Stimulated activated CD4-positive, alpha-beta T cell treated with anti-CD3 and anti-CD28 coated beads, Interleukin-4, amount 100 ng/mL, for 1 hour (primary cell): ENCODE measurements around the gene GPBP1L1.
"Not testable (repeated sequence)": the region's sequence is repeated elsewhere in the genome, so short reads cannot be mapped to it uniquely, and the experiment has no call there.

Source experiments
- DNase-seq: peaks from one replicate; pipeline ENCODE4 v3.0.0-alpha.2; 2020

The GPBP1L1 gene

DNA sequence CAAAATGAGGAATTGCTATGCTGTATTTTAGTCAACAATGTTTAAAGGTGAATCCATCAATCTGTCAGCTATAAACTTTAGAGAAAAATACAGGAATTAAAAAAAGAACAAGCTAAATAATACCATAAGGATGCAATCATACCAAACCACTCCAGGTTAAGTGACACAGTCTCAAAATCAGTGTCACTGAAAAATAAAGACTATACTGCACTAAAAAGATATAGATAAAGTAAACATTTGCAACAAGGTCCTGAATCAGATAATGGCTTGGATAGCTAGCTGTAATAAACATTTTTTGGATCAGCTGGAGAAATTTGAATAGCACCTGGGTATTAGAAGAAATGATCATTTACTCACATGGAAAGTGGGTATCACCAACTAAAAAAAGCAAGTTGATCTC lies 7.8 kb downstream of the GPBP1L1 start:
- DNase-seq = no peak

DNA sequence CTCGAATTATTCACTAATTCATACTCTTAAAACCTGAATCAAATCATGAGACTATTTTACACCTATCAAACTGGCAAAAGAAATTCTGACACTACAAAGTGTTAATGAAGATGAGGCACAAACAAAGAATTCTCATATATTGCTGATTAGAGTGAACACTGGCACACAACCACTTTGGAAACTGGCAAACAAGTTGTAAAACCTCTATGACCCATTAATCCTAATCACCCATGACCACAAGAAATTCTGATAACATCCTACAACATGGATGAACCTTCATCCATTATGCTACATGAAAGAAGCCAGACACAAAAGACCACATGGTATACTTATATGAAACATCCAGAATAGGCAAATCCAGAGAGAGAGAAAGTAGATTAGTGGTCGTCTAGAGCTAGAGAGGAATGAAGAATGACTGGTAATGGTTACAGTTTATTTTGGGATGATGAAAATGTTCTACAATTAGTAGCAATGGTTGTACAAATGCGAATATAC lies 8.5 kb downstream of the GPBP1L1 start:
- no peak for DNase-seq

DNA sequence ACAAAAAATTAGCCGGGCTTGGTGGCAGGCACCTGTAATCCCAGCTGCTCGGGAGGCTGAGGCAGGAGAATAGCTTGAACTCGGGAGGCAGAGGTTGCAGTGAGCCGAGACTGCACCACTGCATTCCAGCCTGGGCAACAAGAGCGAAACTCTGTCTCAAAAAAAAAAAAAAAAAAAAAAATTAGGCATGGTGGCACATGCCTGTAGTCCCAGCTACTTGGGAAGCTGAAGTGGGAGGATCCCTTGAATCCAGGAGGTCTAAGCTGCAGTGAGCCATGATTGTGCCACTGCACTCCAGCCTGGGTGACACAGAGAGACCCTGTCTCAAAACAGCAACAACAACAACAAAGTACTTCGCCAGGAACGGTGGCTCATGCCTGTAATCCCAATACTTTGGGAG lies 9.8 kb downstream of the GPBP1L1 start:
- DNase-seq = not testable (repeated sequence)

DNA sequence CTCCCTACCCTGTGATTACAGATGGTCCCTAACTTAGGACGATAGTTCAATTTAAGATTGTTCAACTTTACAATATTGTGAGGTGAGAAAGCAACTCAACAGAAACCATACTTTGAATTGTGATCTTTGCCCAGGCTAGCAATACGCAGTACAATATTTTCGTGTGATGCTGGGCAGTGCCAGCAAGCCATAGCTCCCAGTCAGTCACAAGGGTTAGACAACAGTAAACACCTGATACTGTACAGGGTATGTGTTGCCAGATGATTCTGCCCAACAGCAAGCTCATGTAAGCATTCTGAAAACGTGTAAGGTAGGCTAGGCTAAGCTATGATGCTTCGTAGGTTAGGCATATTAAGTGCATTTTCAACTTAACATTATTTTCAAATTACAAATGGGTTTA lies 11.9 kb downstream of the GPBP1L1 start:
- no peak for DNase-seq

DNA sequence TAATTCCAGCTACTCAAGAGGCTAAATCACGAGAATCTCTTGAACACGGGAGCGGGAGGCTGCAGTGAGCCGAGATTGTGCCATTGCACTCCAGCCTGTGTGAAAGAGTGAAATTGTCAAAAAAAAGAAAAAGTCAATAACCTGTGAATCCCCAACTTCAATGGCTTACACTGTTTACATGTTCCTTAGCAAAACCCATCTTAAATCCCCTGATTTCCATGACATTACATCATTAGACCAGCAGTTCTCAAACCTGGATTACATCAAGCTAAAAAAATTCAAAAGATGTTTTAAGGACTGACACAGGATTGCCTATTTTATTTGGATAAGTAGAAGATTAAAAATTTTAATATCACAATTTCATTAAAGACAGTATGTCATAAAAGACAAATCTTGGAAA lies 12.4 kb downstream of the GPBP1L1 start:
- no peak for DNase-seq

DNA sequence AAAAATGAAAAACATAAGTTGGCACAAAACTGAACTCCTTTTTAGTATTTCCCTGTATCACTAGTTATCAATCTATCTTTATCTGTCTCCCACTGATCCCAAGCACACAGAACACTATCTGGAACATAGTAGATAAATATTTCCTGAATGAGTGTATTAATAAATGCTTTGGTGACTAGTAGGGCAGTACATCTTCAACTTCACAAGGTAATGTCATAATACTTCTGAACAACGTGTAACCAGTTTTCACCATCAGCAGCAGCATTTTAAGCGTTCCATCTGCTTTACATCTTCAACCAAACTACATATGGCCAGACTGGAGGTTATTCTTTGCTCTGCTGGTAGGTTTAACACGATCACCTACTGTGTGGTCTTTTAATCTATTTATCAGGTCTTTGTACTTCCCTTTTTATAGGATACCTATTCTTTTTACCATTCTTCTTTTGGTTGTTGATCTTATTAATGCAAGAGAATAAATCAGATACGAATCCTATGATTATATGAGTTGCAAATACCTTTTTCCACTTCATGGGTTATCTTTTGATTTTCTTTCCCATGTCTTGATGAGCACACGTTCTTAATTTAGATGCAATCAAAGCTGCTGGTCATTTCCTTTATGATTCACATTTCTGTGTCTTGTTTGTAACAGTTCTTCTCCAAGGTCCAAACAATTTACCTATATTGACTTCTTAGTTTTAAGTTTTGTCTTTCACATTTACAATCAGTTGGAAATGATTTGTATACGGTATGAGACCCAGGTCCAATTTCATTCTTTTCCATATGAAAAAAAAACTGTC lies 16.3 kb downstream of the GPBP1L1 start:
- no peak for DNase-seq

DNA sequence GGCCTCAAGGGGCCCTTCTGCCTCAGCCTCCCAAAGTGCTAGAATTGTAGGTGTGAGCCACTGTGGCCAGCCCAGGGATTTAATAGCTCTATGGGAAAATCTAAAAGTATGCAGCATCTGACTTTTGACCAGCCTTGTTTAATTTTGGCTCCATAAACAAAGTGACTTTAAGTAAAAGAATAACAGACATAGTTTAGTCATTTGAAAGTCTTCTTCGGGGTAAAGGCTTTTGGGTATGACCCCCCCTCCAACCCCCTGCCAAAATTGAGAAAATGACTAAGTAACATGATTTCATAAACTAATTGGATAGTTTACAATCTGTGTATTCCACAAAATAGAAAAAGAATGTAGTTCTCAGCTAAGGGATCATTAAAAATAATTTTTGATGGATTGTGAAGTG lies 17.0 kb downstream of the GPBP1L1 start:
- no peak for DNase-seq

DNA sequence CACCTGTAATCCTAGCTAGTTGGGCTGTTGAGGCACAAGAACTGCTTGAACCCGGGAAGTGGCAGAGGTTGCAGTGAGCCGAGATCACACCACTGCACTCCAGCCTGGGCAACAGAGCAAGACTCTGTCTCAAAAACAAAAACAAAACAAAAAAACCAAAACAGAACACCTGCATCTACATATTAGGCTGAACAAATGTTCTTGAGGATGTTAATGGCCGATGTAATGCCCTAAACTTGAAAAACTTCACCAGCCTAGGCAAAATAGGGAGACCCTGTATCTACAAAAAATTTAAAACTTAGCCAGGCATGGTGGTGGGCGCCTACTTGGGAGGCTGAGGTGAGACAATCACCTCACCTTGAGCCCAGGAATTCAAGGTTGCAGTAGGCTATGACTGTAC lies 17.8 kb downstream of the GPBP1L1 start:
- DNase-seq = no peak

DNA sequence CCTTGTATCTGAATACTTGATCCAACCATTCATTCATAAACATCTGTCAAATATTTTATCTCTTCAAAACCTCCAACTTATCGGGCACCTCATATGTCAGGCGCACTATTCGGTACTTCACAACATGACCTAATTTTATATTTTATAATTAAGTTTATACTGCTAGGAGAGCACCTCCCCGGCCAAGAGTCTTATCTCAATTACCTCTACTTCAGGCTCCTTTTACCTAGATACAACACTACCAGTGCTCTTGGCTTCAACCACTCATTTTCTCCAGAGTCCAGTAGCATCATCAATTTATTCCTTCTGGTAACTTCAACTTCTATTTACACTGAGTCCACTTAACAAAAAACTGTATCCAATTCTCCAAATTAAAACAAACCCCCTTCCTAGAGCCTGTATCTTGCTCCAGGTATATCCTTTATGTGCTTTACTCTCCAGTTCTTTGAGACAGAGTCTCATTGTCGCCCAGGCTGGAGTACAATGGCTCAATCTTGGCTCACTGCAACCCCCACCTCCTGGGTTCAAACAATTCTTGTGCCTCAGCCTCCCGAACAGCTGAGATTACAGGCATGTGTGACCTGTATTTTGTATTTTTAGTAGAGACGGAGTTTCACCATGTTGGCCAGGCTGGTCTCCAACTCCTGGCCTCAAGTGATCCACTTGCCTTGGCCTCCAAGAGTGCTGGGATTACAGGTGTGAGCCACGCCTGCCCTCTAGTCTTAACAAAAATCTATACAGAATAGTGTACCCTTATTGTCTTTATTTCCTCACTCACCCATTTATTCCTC lies 18.8 kb downstream of the GPBP1L1 start:
- DNase-seq = no peak

DNA sequence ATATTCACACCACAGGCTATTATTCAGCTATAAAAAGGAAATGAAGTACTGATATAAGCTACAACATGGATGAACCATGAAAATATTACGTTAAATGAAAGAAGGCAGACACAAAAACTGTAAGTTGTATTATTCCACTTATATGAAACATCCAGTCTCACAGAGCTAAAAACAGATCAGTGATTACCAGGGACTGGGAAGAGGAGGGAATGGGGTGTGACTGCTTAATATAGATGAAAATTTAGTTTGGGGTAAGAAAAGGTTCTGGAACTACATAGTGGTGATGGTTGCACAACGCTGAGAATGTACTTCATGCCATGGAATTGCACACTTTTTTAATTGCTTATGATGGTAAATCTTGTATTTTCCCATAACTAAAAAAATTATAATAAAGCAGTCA lies 19.5 kb downstream of the GPBP1L1 start:
- DNase-seq = no peak

DNA sequence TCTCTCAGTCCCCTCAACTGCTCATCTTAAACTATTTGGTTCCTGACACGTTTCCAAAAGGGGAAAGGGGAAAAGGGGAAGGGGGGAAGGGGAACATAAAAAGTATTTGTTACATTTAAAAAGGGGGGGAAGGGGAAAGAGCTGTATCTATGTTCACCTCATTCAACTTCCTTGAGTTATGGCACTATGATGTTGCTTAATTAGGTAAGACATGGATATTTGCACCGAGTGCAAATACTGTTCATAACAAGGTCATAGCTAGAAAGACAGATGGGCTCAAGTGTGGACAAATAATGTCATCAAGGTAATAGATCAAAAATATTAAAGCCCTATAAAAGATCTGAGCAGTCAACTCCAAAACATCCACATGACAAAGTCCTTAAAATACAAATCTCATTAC lies 26.0 kb downstream of the GPBP1L1 start:
- no peak for DNase-seq

DNA sequence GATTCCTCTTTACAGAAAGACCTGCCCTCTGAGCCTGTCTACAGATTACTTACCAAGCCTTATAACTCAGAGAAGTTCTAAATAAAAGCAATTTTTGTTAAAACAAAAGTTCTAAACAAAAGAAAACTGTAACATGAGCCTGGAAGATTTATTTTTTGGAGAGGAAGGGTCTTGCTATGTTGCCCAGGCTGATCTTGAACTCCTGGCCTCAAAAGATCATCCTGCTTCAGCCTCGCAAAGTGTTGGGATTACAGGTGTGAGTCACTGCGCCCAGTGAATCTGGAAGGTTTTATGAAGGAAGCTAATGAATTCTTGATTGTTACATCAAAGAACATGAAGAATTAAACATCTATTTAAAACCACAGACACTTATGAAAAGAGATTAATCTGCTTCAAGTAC lies 27.1 kb downstream of the GPBP1L1 start:
- DNase-seq = no peak

DNA sequence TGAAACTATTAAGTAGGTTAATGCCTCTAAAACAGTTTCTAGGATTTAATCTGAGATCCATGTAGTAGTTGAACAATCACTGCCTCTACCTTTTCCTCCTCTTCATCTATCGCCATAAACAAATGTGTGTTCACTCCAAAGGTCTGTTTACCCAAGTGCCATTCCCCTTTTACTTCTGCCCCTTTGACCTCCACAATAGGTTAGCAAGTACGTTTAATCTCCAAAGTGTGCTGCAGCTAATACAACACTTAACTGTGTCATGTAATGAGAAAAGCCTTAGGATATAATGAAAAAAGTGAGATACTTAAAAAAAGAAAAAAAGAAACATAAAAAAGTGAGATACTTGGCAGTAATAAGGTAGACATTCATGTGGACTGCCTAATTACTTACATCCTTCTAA lies 28.2 kb downstream of the GPBP1L1 start:
- DNase-seq = no peak

DNA sequence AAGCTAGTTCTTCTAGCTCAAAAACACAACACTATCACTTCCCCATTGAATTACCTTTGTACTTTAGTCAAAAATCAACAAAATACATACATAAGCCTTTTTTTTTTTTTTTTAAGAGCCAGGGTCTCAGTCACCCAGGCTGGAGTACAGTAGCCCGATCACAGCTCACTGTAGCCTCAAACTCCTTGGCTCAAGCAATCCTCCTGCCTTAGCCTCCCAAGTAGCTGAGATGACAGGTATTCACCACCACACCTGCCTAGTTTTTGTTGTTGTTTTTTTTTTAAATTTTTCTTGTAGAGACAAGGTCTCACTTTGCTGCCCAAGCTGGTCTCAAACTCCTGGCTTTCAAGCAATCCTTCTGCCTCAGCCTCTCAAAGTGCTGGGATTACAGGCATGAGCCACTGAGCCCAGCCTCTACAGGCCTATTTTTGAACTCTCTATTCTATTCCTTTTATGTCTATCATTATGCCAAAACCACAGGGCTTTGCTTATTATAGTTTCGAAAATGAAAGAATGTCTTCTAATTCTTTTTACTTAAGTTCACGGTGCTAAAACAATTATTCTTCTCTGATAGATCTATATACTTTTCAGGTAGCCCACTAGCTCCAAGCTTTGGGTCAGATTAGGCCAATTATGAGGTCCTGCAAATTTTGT lies 29.6 kb downstream of the GPBP1L1 start:
- no peak for DNase-seq

DNA sequence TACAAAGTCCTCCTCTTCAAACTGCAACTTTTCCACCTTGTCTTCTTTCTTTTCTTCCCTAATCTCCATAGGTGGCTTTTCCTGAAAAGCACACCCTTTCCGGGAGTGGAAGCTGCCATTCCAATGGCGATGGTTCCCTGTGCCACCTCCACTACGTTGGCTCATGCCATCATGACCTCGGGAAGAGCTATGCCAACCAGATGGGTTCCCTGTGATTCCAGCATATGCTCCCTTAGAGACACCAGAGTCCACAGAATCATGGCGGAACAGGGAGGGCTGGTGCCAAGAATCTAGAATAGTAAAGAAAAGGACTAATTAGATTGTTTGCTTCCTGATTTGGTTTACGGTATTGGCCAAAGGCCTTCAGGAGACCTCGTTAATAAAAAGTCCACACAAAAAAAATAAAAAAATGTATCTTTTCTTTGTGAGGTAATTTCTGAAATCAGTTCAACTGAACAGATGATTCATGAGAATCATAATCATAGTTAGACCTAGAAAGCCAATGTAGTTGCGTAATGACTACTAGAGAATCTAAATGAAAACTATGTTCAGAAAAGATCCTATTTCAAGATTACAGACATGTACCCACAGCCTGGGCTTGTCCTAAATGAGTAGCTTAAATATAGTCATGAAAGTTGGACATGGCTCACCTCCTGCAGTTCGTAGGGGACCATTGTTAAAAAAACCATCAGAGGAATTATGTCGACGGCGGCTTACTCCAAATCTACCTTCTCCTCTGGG lies 31.6 kb downstream of the GPBP1L1 start:
- DNase-seq = no peak

DNA sequence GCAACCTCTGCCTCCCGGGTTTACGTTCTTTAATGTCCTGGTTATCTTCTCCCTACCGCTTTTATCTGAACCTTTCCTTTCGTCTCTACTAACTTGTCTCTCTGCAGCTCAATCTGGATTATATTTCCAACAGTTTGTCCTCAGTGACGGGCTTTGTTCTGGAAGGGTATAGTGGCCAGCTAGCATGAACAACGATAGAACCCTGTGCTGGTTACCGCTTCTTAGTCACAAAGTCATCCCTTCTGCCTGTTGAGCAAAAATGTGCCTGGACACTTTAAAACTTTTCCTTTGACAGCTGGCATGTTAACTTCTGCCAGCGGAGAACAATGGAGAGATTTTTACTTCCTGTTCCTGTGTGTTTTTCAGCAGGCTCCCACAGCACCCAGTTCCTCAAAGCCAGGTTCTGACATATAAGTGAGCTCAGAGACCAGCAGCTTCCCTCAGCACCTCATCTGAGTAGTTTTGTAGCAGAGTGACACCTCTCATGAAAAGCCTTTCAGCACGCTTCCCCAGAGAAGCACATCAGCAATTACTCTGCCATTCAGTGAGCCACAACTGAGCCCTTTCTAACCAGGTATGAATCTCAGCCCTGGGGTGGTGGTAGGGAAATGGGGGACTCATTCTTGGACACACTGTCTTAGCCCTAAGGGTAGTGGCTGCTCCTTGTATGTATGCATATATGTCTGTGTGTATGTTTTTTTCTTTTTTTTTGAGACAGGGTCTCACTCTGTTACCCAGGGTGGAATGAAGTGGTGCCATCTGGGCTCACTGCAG lies 38.9 kb downstream of the GPBP1L1 start:
- no peak for DNase-seq

DNA sequence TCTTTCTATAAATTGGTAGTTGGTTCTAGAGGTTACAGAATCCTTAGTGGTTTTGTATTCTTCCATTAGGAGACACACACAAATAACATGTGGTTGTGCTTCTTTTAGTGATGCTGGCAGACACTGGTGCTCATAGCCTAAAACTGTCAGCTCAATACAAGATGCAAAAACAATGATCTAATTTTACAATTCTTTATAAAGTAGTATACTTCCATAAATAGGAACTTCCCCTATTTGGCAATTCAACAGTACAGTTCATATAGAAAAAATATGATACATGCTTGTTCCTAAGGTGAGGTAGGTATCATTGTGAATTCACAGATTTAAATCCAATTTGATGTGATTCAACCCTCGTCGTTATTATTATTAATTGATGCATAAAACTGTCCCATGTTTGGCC lies 41.7 kb downstream of the GPBP1L1 start:
- DNase-seq = no peak

DNA sequence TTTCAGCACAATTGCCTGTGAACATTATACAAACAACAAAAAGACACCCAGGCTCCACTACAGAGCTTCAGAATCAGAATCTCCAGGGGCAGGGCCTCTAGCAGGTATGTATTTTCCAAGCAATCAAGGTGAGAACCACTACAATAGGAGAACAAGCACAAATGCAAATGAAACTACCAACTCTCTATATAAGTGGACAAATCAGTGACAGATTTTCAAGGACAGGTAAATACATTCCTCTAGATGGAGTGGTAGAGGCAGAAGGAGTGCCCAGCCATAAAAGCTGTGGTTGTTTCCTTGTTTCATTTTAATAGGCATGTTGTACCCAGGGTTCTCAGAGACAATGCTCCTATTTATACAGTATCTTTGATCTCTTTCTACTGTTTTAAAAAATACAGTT lies 42.4 kb downstream of the GPBP1L1 start:
- DNase-seq = no peak

DNA sequence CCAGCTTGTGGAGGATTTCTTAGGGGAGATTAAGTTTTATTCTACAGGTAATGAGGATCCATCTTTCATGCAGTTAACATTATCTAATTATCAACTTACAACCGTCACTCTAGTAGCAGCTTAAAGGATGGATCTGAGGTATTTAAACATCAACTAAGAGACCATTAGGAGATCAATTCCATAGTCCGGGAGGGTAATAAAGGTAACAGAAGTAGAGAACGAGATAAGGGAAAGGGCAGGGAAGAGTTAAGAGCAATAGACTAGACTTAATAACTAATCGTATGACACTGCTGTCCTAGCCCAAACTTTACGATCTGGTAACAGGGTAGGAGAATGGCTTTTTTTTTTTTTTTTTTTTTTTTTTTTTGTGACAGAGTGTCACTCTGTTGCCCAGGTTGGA lies 43.0 kb downstream of the GPBP1L1 start:
- no peak for DNase-seq

DNA sequence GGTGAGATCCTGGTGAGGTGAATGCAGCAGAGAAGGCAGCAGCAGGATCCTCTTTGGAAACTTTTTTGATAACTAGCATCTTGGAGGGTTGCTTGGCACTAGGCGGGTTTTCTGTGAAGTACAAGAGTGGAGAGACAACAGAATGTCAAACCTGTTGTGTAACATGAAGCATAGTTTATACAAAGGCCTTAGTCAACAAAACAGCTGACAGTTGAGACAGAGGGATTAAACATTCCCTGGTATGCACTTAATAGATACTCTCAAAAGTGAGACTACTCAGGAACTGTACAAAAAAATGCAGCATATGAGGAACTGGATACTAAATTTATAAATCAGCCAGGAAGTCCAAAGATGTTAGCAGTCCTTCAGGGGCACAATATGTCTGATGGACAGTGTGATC lies 46.0 kb downstream of the GPBP1L1 start:
- no peak for DNase-seq

DNA sequence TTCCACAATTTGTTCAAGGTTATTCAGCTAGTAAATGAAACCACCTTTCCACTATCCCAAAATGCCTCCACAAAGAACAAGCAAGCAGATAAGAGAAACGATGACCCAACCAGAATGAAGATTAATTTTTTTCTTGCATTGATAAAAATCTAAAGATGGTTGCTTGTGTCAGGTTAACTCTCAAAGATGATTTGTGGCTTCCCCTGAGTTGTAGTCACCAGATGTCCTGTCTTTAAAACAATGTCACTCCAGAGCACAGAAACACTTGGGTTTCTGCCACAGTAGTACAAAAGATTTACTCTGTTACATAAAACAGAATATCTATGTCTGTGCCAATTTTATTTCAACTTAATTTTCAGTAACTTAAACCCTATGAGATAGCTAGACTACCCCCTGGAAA lies 51.1 kb downstream of the GPBP1L1 start:
- DNase-seq = no peak

DNA sequence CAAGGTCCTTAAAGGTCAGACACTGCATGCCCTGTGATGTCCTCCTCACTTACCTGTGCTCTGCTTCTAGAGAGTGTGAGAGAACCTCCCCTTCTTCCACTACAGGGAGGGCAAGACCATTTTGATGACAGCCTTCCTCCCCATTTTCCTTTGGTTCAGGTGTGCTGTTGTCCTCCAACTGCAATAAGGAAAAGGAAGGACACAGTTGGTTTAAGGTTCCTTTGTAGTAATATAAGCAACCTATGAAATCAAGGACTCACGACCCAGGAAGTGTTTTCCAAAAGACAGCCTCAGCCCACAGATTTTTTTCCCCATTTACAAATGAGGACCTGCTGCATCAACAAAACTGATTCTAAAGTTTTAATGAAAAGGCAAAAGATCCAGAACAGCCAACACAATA lies 55.9 kb downstream of the GPBP1L1 start:
- no peak for DNase-seq
